SK-N-SH treated with all-trans-retinoic acid at 6 μM for 48 hours (cell line): ENCODE measurements around the gene MYO5C.
A peak's percentile ranks its signal among the peaks of the same experiment; 100 is the strongest.

Experiments
- ATAC-seq: fragments of 200-7000 bp; cut with Tn5 transposase; 3 replicates; pipeline ENCODE4 v1.9.1; 2020; ENCODE audit warnings: mild to moderate bottlenecking, moderate library complexity
- ARNTL ChIP-seq: fragments of 450-650 bp; formaldehyde crosslinking; IDR thresholded peaks from 2 replicates; pipeline ENCODE4 v1.5.0; 2020; ENCODE audit warnings: low read depth, mild to moderate bottlenecking, moderate library complexity, borderline replicate concordance
- BACH2 ChIP-seq: fragments of 250-450 bp; sonication (Bioruptor Pico); IDR thresholded peaks from 2 replicates; pipeline ENCODE4 v1.9.0; 2021; ENCODE audit warnings: mild to moderate bottlenecking, borderline replicate concordance
- CREB5 ChIP-seq: fragments of 250-450 bp; sonication (Bioruptor Pico); IDR thresholded peaks from 2 replicates; pipeline ENCODE4 v1.5.1; 2020; ENCODE audit warnings: low read depth, mild to moderate bottlenecking, moderate library complexity
- CSDC2 ChIP-seq: fragments of 250-450 bp; sonication (Bioruptor Pico); IDR thresholded peaks from 2 replicates; pipeline ENCODE4 v1.5.0; 2020; ENCODE audit warnings: mild to moderate bottlenecking, moderate library complexity
- CSRNP3 ChIP-seq: fragments of 250-450 bp; sonication (Bioruptor Pico); IDR thresholded peaks from 2 replicates; pipeline ENCODE4 v1.5.1; 2021; ENCODE audit warnings: mild to moderate bottlenecking, moderate library complexity
- ESRRG ChIP-seq: fragments of 250-450 bp; sonication (Bioruptor Pico); IDR thresholded peaks from 2 replicates; pipeline ENCODE4 v1.6.1; 2021; ENCODE audit warnings: mild to moderate bottlenecking
- GLIS3 ChIP-seq: fragments of 250-450 bp; sonication (Bioruptor Pico); IDR thresholded peaks from 2 replicates; pipeline ENCODE4 v1.5.0; 2020; ENCODE audit warnings: mild to moderate bottlenecking, moderate library complexity
- ISL1 ChIP-seq: fragments of 250-450 bp; sonication (Bioruptor Pico); IDR thresholded peaks from 2 replicates; pipeline ENCODE4 v2.1.2; 2022; ENCODE audit warnings: mild to moderate bottlenecking, moderate library complexity
- OSR1 ChIP-seq: fragments of 250-450 bp; sonication (Bioruptor Pico); IDR thresholded peaks from 2 replicates; pipeline ENCODE4 v1.8.0; 2022; ENCODE audit warnings: moderate library complexity, mild to moderate bottlenecking, inconsistent platforms
- PATZ1 ChIP-seq: fragments of 250-450 bp; sonication (Bioruptor Pico); IDR thresholded peaks from 2 replicates; pipeline ENCODE4 v1.8.0; 2020; ENCODE audit warnings: mild to moderate bottlenecking, moderate library complexity, borderline replicate concordance
- POU6F1 ChIP-seq: fragments of 250-450 bp; sonication (Bioruptor Pico); IDR thresholded peaks from 2 replicates; pipeline ENCODE4 v1.8.0; 2021; ENCODE audit warnings: low read depth, mild to moderate bottlenecking, moderate library complexity, borderline replicate concordance
- PPARA ChIP-seq: fragments of 250-450 bp; sonication (Bioruptor Pico); IDR thresholded peaks from 2 replicates; pipeline ENCODE4 v1.5.0; 2020; ENCODE audit warnings: mild to moderate bottlenecking, borderline replicate concordance
- RARB ChIP-seq: fragments of 250-450 bp; sonication (Bioruptor Pico); IDR thresholded peaks from 2 replicates; pipeline ENCODE4 v1.8.0; 2021; ENCODE audit warnings: mild to moderate bottlenecking, moderate library complexity
- SNAI2 ChIP-seq: fragments of 250-450 bp; sonication (Bioruptor Pico); IDR thresholded peaks from 2 replicates; pipeline ENCODE4 v1.5.0; 2020; ENCODE audit warnings: mild to moderate bottlenecking, moderate library complexity
- TCF4 ChIP-seq: fragments of 250-450 bp; sonication (Bioruptor Pico); IDR thresholded peaks from 2 replicates; pipeline ENCODE4 v1.8.0; 2021; ENCODE audit warnings: mild to moderate bottlenecking, moderate library complexity, borderline replicate concordance
- TOX ChIP-seq: fragments of 250-450 bp; sonication (Bioruptor Pico); IDR thresholded peaks from 2 replicates; pipeline ENCODE4 v1.8.0; 2021; ENCODE audit warnings: mild to moderate bottlenecking, moderate library complexity, borderline replicate concordance
- ZC3H10 ChIP-seq: fragments of 250-450 bp; sonication (Bioruptor Pico); IDR thresholded peaks from 2 replicates; pipeline ENCODE4 v1.5.1; 2021; ENCODE audit warnings: mild to moderate bottlenecking, moderate library complexity
- ZFP3 ChIP-seq: fragments of 250-450 bp; sonication (Bioruptor Pico); IDR thresholded peaks from 2 replicates; pipeline ENCODE4 v1.5.0; 2020; ENCODE audit warnings: mild to moderate bottlenecking, moderate library complexity
- ZFP30 ChIP-seq: fragments of 450-650 bp; formaldehyde crosslinking; IDR thresholded peaks from 2 replicates; pipeline ENCODE4 v1.5.0; 2022; ENCODE audit warnings: mild to moderate bottlenecking, moderate library complexity
- ZNF565 ChIP-seq: fragments of 450-650 bp; formaldehyde crosslinking; conservative IDR thresholded peaks from 2 replicates; pipeline ENCODE4 v1.5.0; 2020; ENCODE audit warnings: low read depth, mild to moderate bottlenecking, moderate library complexity
- ZNF70 ChIP-seq: fragments of 450-650 bp; formaldehyde crosslinking; IDR thresholded peaks from 2 replicates; pipeline ENCODE4 v1.5.0; 2020; ENCODE audit warnings: mild to moderate bottlenecking, moderate library complexity
- ZNF8 ChIP-seq: fragments of 450-650 bp; formaldehyde crosslinking; IDR thresholded peaks from 2 replicates; pipeline ENCODE4 v1.5.0; 2020; ENCODE audit warnings: mild to moderate bottlenecking, moderate library complexity

The MYO5C gene

GRCh38 chr15:52334491-52335160, 39.0 kb upstream of the MYO5C start:
- TF ChIP-seq PATZ1 (no peak), ZC3H10 (CRISPR knock-in tag) (no peak), POU6F1 (no peak), GLIS3 (no peak), TCF4 (CRISPR knock-in tag) (no peak), TOX (CRISPR knock-in tag) (no peak), ISL1 (CRISPR knock-in tag) (no peak), CREB5 (CRISPR knock-in tag) (no peak), CSRNP3 (no peak), RARB (CRISPR knock-in tag) (no peak), ARNTL (CRISPR knock-in tag) (no peak), ESRRG (CRISPR knock-in tag) (no peak), OSR1 (CRISPR knock-in tag) (no peak), ZNF70 (CRISPR knock-in tag) (no peak), CSDC2 (no peak), ZFP30 (CRISPR knock-in tag) (no peak), ZFP3 (CRISPR knock-in tag) (no peak), ZNF565 (CRISPR knock-in tag) (no peak)
- ATAC-seq, result no peak

- peak; percentile 92 for ATAC-seq
- TF ChIP-seq CSRNP3 (no peak), PPARA (CRISPR knock-in tag) (no peak), ZC3H10 (CRISPR knock-in tag) (no peak), ESRRG (CRISPR knock-in tag) (no peak), ZNF565 (CRISPR knock-in tag) (no peak), POU6F1 (no peak), PATZ1 (no peak), ZNF8 (no peak), SNAI2 (no peak), ZFP30 (CRISPR knock-in tag) (no peak), RARB (CRISPR knock-in tag) (no peak), CSDC2 (no peak), CREB5 (CRISPR knock-in tag) (no peak), BACH2 (no peak)
These were observed 36.1 kb upstream of the MYO5C start for GRCh38 chr15:52331490-52332240.
